Erythroblast (primary cell): Measurements from ENCODE around the gene GRK6.

ENCODE experiments used
- GATA1 ChIP-seq: IDR thresholded peaks from 2 replicates; pipeline ENCODE4 v1.6.1; 2011; ENCODE audit warnings: low read depth, mild to moderate bottlenecking, control low read depth, low read length, moderate library complexity
- POLR2A ChIP-seq: IDR thresholded peaks from 2 replicates; pipeline ENCODE4 v1.6.1; 2011; ENCODE audit warnings: mild to moderate bottlenecking, low read length

DNA sequence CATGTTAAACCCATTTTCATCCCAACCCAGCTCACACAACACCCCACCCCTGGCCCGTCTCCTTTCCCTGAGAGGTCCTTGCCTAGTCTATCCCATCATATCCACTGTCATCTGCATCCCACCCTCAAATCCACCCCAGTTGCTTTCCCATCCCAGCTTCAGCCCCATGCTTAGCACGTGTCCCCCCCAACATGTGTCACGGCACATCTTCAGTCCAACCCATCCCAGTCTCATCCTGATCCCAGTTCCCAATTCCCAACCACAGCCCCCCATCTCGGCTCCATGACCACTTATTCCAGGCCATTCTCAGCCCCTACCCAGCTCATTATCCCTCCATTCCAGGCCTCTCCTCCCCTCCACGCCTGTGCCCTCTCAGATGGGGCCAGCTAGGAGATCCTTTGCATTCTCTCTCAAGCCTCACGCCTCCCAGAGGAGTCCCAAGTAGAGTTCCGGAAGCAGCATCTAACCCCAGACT, 47.6 kb downstream of the GRK6 start:
- TF ChIP-seq POLR2A (no peak), GATA1 (no peak)
